ENCODE data around the gene ATP7B. TPM values are rescaled to one million over a fixed set of nuclear protein-coding genes. Genes with fewer than 3 reads are reported as not detected.

Gene ATP7B
- total RNA-seq, 2 experiments from 2014 or later: 0.85 to 1.2 TPM

DNA sequence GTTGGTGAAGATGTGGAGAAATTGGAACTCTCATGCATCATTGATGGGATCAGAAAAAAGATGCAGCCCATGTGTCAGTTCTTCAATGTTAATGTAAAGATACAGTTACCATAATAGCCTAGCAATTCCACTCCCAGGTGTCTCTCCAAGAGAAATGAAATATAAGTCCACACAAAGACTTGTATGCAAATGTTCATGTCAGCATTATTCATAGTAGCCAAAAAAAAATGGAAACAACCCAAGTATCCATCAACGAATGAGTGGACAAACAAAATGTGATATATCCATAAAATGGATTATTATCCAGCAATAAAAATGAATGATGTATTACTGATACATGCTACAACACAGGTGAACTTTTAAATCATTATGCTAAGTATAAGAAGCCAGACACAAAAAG, 110.8 kb downstream of the ATP7B start:
- ATAC-seq (ENCODE audit: poor library complexity) (no peak), DNase-seq (no peak)
- H3K4me1 ChIP-seq (ENCODE audit: insufficient read depth, low read length): peaks cover 6% of the 10 kb centered on the region
- H3K27me3 ChIP-seq (ENCODE audit: control insufficient read depth in 1 of 2, insufficient read depth in 2 of 2, low read length in 2 of 2): no peaks in the 10 kb centered on the region
- no peak overlapping the region for H3K4me3 ChIP-seq (ENCODE audit: low read length)
- no peaks in the 10 kb centered on the region for H3K9me3 ChIP-seq (ENCODE audit: control insufficient read depth in 1 of 2, insufficient read depth in 1 of 2, low read length in 2 of 2)
- Mint-ChIP-seq H3K4me3 (no peak overlapping the region), H3K9me3 (no peaks in the 10 kb centered on the region), H3K36me3 (ENCODE audit: low read depth) (no peaks in the 10 kb centered on the region), H3K27me3 (no peaks in the 10 kb centered on the region), H3K27ac (no peak overlapping the region), H3K4me1 (ENCODE audit: low read depth) (peaks cover 12% of the 10 kb centered on the region)
- H3K36me3 ChIP-seq (ENCODE audit: insufficient read depth, low read length): no peaks in the 10 kb centered on the region
- ChIA-PET CTCF (no interaction called here), POLR2A (no interaction called here)
- no peak for TF ChIP-seq CTCF (IDR thresholded peaks at IDR 0.05)
- H3K27ac ChIP-seq (ENCODE audit: low read depth in 1 of 2, low read length in 2 of 2): no peak overlapping the region
- intact Hi-C loops (cut with DNase I, micrococcal nuclease): no loop called here

- peak; percentile 52 for TF ChIP-seq CTCF (IDR thresholded peaks at IDR 0.05)
- Histone ChIP-seq H3K4me1 (ENCODE audit: insufficient read depth, low read length) (no peaks in the 10 kb centered on the region), H3K27me3 (ENCODE audit: control insufficient read depth in 1 of 2, insufficient read depth in 2 of 2, low read length in 2 of 2) (no peaks in the 10 kb centered on the region), H3K27ac (ENCODE audit: low read depth in 1 of 2, low read length in 2 of 2) (no peak overlapping the region), H3K4me3 (ENCODE audit: low read length) (no peak overlapping the region), H3K9me3 (ENCODE audit: control insufficient read depth in 1 of 2, insufficient read depth in 1 of 2, low read length in 2 of 2) (no peaks in the 10 kb centered on the region), H3K36me3 (ENCODE audit: insufficient read depth, low read length) (no peaks in the 10 kb centered on the region)
- no peaks in the 10 kb centered on the region for H3K36me3 Mint-ChIP-seq (ENCODE audit: low read depth)
- H3K27ac Mint-ChIP-seq: no peak overlapping the region
- ATAC-seq (ENCODE audit: poor library complexity): peak; percentile 63
- CTCF ChIA-PET: interaction anchor here (1.3 to 1.9 kb wide), 2 partner anchors 10 to 231 kb away, joined by 3 to 8 read pairs; no protein-coding TSS in a partner anchor
- H3K27me3 Mint-ChIP-seq: no peaks in the 10 kb centered on the region
- DNase-seq: peak; percentile 4 to 71 (median 37)
- no peak overlapping the region for H3K4me3 Mint-ChIP-seq
- intact Hi-C loops (cut with DNase I, micrococcal nuclease): loop anchor here (1.0 to 2.0 kb wide), 3 partner anchors 231 to 307 kb away; no protein-coding TSS in a partner anchor
- no peaks in the 10 kb centered on the region for H3K9me3 Mint-ChIP-seq
- peaks cover 5% of the 10 kb centered on the region for H3K4me1 Mint-ChIP-seq (ENCODE audit: low read depth)
- POLR2A ChIA-PET: interaction anchor here (1.4 kb wide), 1 partner anchor 232 kb away, joined by 4 read pairs; no protein-coding TSS in a partner anchor
These were observed 115.1 kb downstream of the ATP7B start for GRCh38 chr13:51895906-51896888.

DNA sequence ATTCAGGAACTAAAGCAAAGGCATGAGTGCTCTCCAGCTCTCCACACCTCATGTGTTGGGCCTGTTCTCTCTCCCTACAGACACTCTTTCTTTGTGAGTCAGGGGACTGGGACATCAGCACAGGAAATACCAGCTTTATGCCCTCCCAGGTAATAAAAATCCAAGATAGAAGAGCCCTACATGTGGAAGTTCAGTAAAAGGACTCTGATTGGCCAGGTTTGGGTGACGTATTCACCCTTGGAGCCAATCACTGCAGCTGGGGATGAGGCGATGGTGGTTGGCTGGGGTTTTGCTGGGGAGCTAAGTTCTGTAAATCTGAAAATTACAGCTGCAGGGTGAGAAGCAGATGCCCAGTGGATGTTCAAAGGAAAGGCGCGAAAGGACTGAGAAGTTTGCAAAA, 117.0 kb downstream of the ATP7B start:
- DNase-seq (no peak), ATAC-seq (ENCODE audit: poor library complexity) (no peak)
- Histone ChIP-seq H3K4me3 (ENCODE audit: low read length) (no peak overlapping the region), H3K27ac (ENCODE audit: low read depth in 1 of 2, low read length in 2 of 2) (no peak overlapping the region), H3K27me3 (ENCODE audit: control insufficient read depth in 1 of 2, insufficient read depth in 2 of 2, low read length in 2 of 2) (no peaks in the 10 kb centered on the region), H3K9me3 (ENCODE audit: control insufficient read depth in 1 of 2, insufficient read depth in 1 of 2, low read length in 2 of 2) (no peaks in the 10 kb centered on the region), H3K36me3 (ENCODE audit: insufficient read depth, low read length) (no peaks in the 10 kb centered on the region), H3K4me1 (ENCODE audit: insufficient read depth, low read length) (no peaks in the 10 kb centered on the region)
- H3K27me3 Mint-ChIP-seq: no peaks in the 10 kb centered on the region
- TF ChIP-seq CTCF (IDR thresholded peaks at IDR 0.05): no peak
- no peak overlapping the region for H3K4me3 Mint-ChIP-seq
- H3K9me3 Mint-ChIP-seq: no peaks in the 10 kb centered on the region
- intact Hi-C loops (cut with DNase I, micrococcal nuclease): no loop called here
- no peak overlapping the region for H3K27ac Mint-ChIP-seq
- CTCF ChIA-PET: interaction anchor here (0.5 kb wide), 1 partner anchor 24 kb away, joined by 3 read pairs; no protein-coding TSS in a partner anchor
- POLR2A ChIA-PET: no interaction called here
- H3K4me1 Mint-ChIP-seq (ENCODE audit: low read depth): peaks cover 5% of the 10 kb centered on the region
- no peaks in the 10 kb centered on the region for H3K36me3 Mint-ChIP-seq (ENCODE audit: low read depth)

Measured in CD4-positive, alpha-beta T cell (primary cell).